CD4-positive, alpha-beta memory T cell (primary cell): ENCODE results near the gene MSANTD3. TPM values are rescaled to one million over a fixed set of nuclear protein-coding genes. Genes with fewer than 3 reads are reported as not detected.

Experiments
- CTCF ChIA-PET: fragments of 350-600 bp; sonication (Branson Sonifier 250); formaldehyde crosslinking; loops from one replicate; lab custom pipeline; 2021; ENCODE audit warnings: inconsistent platforms; ENCODE audit not compliant: partially characterized antibody; lab: Charles Lee
- POLR2A ChIA-PET: fragments of 350-600 bp; sonication (Branson Sonifier 250); formaldehyde crosslinking; loops from one replicate; lab custom pipeline; 2021; ENCODE audit not compliant: partially characterized antibody; lab: Charles Lee
- DNase-seq, 5 donors: peaks; one replicate each; pipeline versions ENCODE4 v3.0.0 to v3.0.0-alpha.2; 2020 to 2022; ENCODE audit warnings: mixed read lengths in 1 of 5
- H3K27ac ChIP-seq: one replicate; pipeline ENCODE4 v1.7.0; 2013; ENCODE audit warnings: low read depth, low read length
- H3K27me3 ChIP-seq: 2 replicates; pipeline ENCODE4 v1.7.0; 2013; ENCODE audit warnings: mild to moderate bottlenecking, low read length, moderate library complexity; ENCODE audit not compliant: insufficient read depth
- H3K36me3 ChIP-seq: 2 replicates; pipeline ENCODE4 v1.7.0; 2013; ENCODE audit warnings: mild to moderate bottlenecking, low read length, moderate library complexity; ENCODE audit not compliant: insufficient read depth
- H3K4me1 ChIP-seq: 2 replicates; pipeline ENCODE4 v1.7.0; 2013; ENCODE audit warnings: mild to moderate bottlenecking, low read length, moderate library complexity; ENCODE audit not compliant: insufficient read depth
- H3K4me3 ChIP-seq, 2 donors: one replicate each; pipeline ENCODE4 v1.7.0; 2013; ENCODE audit warnings: low read length in 2 of 2, mild to moderate bottlenecking in 1 of 2
- H3K9me3 ChIP-seq, 2 donors: one replicate each; pipeline ENCODE4 v1.7.0; 2013; ENCODE audit warnings: low read length in 2 of 2, control low read depth in 1 of 2; ENCODE audit not compliant: control insufficient read depth in 1 of 2
- H3K27ac Mint-ChIP-seq, 7 donors: one replicate each; pipeline ENCODE4 v1.8.0; 2020 to 2021; ENCODE audit warnings: mixed read lengths in 7 of 7, mild to moderate bottlenecking in 6 of 7, inconsistent platforms in 3 of 7, moderate library complexity in 3 of 7
- H3K27me3 Mint-ChIP-seq, 2 donors: one replicate each; pipeline ENCODE4 v1.8.0; 2020 to 2021; ENCODE audit warnings: mixed read lengths in 2 of 2
- H3K36me3 Mint-ChIP-seq, 2 donors: one replicate each; pipeline ENCODE4 v1.8.0; 2020 to 2021; ENCODE audit warnings: mixed read lengths in 2 of 2, inconsistent platforms in 1 of 2, mild to moderate bottlenecking in 1 of 2
- H3K4me1 Mint-ChIP-seq, 4 donors: one replicate each; pipeline ENCODE4 v1.8.0; 2020 to 2021; ENCODE audit warnings: mixed read lengths in 4 of 4, mild to moderate bottlenecking in 1 of 4
- H3K4me3 Mint-ChIP-seq, 8 donors: one replicate each; pipeline ENCODE4 v1.8.0; 2020 to 2021; ENCODE audit warnings: mixed read lengths in 8 of 8, mild to moderate bottlenecking in 7 of 8, moderate library complexity in 6 of 8, inconsistent platforms in 3 of 8
- H3K9me3 Mint-ChIP-seq, 8 donors: one replicate each; pipeline ENCODE4 v1.8.0; 2020 to 2021; ENCODE audit warnings: mixed read lengths in 8 of 8, mild to moderate bottlenecking in 5 of 8, inconsistent platforms in 3 of 8, moderate library complexity in 1 of 8
- intact Hi-C: fragments of 100-400 bp; cut with micrococcal nuclease; formaldehyde crosslinking; loops from one replicate; pipeline ENCODE4 v1.15.1; 2023
- polyA plus RNA-seq, 2 donors: library from polyadenylated mRNA; unstranded; fragments of 300-500 nt; fragmentation: Illumina TruSeq; gene quantifications; one replicate each; pipeline ENCODE4 v1.2.3, GENCODE V29; 2021
- total RNA-seq, 2 experiments: library from RNA; stranded (reverse); gene quantifications; one replicate each; pipeline ENCODE4 v1.2.3, GENCODE V29; 2021

The MSANTD3 gene
- total and polyA plus RNA-seq, 4 experiments from 2014 or later: 6.0 to 14.8 (median 11.2) TPM

- Mint-ChIP-seq H3K9me3 (no peaks in the 10 kb centered on the region), H3K36me3 (peaks cover 0 to 2% of the 10 kb centered on the region in 2 donors), H3K27me3 (peaks cover 25% of the 10 kb centered on the region in 2 donors), H3K4me3 (peak within 1 kb of the TSS; percentile 67 to 85 (median 80)), H3K4me1 (peaks cover 2 to 10% (median 7%) of the 10 kb centered on the region in 4 donors), H3K27ac (no peak within 1 kb of the TSS)
- Histone ChIP-seq H3K9me3 (no peaks in the 10 kb centered on the region), H3K27me3 (peaks cover 15% of the 10 kb centered on the region), H3K4me1 (no peaks in the 10 kb centered on the region), H3K27ac (no peak within 1 kb of the TSS), H3K36me3 (no peaks in the 10 kb centered on the region), H3K4me3 (peak within 1 kb of the TSS in 1 of 2 donors; percentile 35)
- intact Hi-C loops: no loop called here
- POLR2A ChIA-PET: no interaction called here
- CTCF ChIA-PET: no interaction called here
- peak in 4 of 5 donors; percentile 6 to 39 (median 10) for DNase-seq
These were observed 45.9 kb downstream of the MSANTD3 start, which contains the start of gene TMEFF1 for GRCh38 chr9:100472788-100473275. TMEFF1 (plus strand) TSS chr9:100473149; CDS start chr9:100473545, 396 bp downstream.

- Histone ChIP-seq H3K27me3 (peaks cover 21% of the 10 kb centered on the region), H3K36me3 (no peaks in the 10 kb centered on the region), H3K27ac (no peak overlapping the region), H3K4me3 (peak overlapping the region in 1 of 2 donors; percentile 35), H3K9me3 (no peaks in the 10 kb centered on the region), H3K4me1 (no peaks in the 10 kb centered on the region)
- no peak overlapping the region for H3K27ac Mint-ChIP-seq
- intact Hi-C loops: no loop called here
- peaks cover 2 to 10% (median 7%) of the 10 kb centered on the region in 4 donors for H3K4me1 Mint-ChIP-seq
- no peaks in the 10 kb centered on the region for H3K9me3 Mint-ChIP-seq
- ChIA-PET POLR2A (no interaction called here), CTCF (no interaction called here)
- peak overlapping the region; percentile 18 to 84 (median 70) for H3K4me3 Mint-ChIP-seq
- H3K36me3 Mint-ChIP-seq: peaks cover 0 to 2% of the 10 kb centered on the region in 2 donors
- peaks cover 26 to 27% of the 10 kb centered on the region in 2 donors for H3K27me3 Mint-ChIP-seq
- peak in 4 of 5 donors; percentile 9 to 26 (median 22) for DNase-seq
These were observed 46.5 kb downstream of the MSANTD3 start for GRCh38 chr9:100473276-100474081.

GRCh38 chr9:100474082-100474923 lies 47.4 kb downstream of the MSANTD3 start:
- intact Hi-C loops: no loop called here
- Histone ChIP-seq H3K27me3 (peaks cover 21% of the 10 kb centered on the region), H3K4me1 (no peaks in the 10 kb centered on the region), H3K4me3 (peak overlapping the region in 1 of 2 donors; percentile 35), H3K9me3 (no peaks in the 10 kb centered on the region), H3K36me3 (no peaks in the 10 kb centered on the region), H3K27ac (no peak overlapping the region)
- H3K4me1 Mint-ChIP-seq: peaks cover 2 to 10% (median 7%) of the 10 kb centered on the region in 4 donors
- H3K27me3 Mint-ChIP-seq: peaks cover 26 to 27% of the 10 kb centered on the region in 2 donors
- H3K36me3 Mint-ChIP-seq: peaks cover 0 to 2% of the 10 kb centered on the region in 2 donors
- H3K9me3 Mint-ChIP-seq: no peaks in the 10 kb centered on the region
- ChIA-PET CTCF (no interaction called here), POLR2A (no interaction called here)
- DNase-seq: no peak
- H3K4me3 Mint-ChIP-seq: peak overlapping the region in 7 of 8 donors; percentile 67 to 85 (median 80)
- no peak overlapping the region for H3K27ac Mint-ChIP-seq

GRCh38 chr9:100474924-100475276 lies 48.0 kb downstream of the MSANTD3 start:
- intact Hi-C loops: no loop called here
- DNase-seq: no peak
- Histone ChIP-seq H3K4me1 (no peaks in the 10 kb centered on the region), H3K36me3 (no peaks in the 10 kb centered on the region), H3K27me3 (peaks cover 21% of the 10 kb centered on the region), H3K4me3 (no peak overlapping the region), H3K27ac (no peak overlapping the region), H3K9me3 (peaks cover 0 to 3% of the 10 kb centered on the region in 2 donors)
- POLR2A ChIA-PET: no interaction called here
- peak overlapping the region in 4 of 8 donors; percentile 23 to 52 (median 31) for H3K4me3 Mint-ChIP-seq
- H3K4me1 Mint-ChIP-seq: peaks cover 2 to 10% (median 7%) of the 10 kb centered on the region in 4 donors
- H3K27ac Mint-ChIP-seq: no peak overlapping the region
- peaks cover 0 to 2% of the 10 kb centered on the region in 2 donors for H3K36me3 Mint-ChIP-seq
- H3K27me3 Mint-ChIP-seq: peaks cover 27 to 31% of the 10 kb centered on the region in 2 donors
- peaks cover 0 to 4% (median 0%) of the 10 kb centered on the region in 8 donors for H3K9me3 Mint-ChIP-seq
- CTCF ChIA-PET: no interaction called here

- POLR2A ChIA-PET: no interaction called here
- Histone ChIP-seq H3K4me1 (no peaks in the 10 kb centered on the region), H3K27me3 (peaks cover 18% of the 10 kb centered on the region), H3K27ac (no peak overlapping the region), H3K9me3 (peaks cover 0 to 3% of the 10 kb centered on the region in 2 donors), H3K4me3 (no peak overlapping the region), H3K36me3 (no peaks in the 10 kb centered on the region)
- no peak for DNase-seq
- Mint-ChIP-seq H3K4me1 (peaks cover 2 to 10% (median 7%) of the 10 kb centered on the region in 4 donors), H3K27ac (no peak overlapping the region), H3K9me3 (peaks cover 0 to 6% (median 0%) of the 10 kb centered on the region in 8 donors), H3K36me3 (peaks cover 2 to 4% of the 10 kb centered on the region in 2 donors), H3K27me3 (peaks cover 27 to 31% of the 10 kb centered on the region in 2 donors), H3K4me3 (no peak overlapping the region)
- CTCF ChIA-PET: no interaction called here
- intact Hi-C loops: no loop called here
These were observed 50.3 kb downstream of the MSANTD3 start for GRCh38 chr9:100477241-100477640.

GRCh38 chr9:100478192-100478591 lies 51.2 kb downstream of the MSANTD3 start:
- DNase-seq: no peak
- intact Hi-C loops: no loop called here
- peaks cover 0 to 6% (median 0%) of the 10 kb centered on the region in 8 donors for H3K9me3 Mint-ChIP-seq
- ChIA-PET POLR2A (interaction anchor here (0.6 kb wide), 1 partner anchor 124 kb away, joined by 3 read pairs; no protein-coding TSS in a partner anchor), CTCF (no interaction called here)
- no peak overlapping the region for H3K4me3 Mint-ChIP-seq
- H3K27ac Mint-ChIP-seq: no peak overlapping the region
- no peak overlapping the region for H3K27ac ChIP-seq
- H3K27me3 ChIP-seq: peaks cover 17% of the 10 kb centered on the region
- no peak overlapping the region for H3K4me3 ChIP-seq
- no peaks in the 10 kb centered on the region for H3K36me3 ChIP-seq
- H3K36me3 Mint-ChIP-seq: peaks cover 2 to 4% of the 10 kb centered on the region in 2 donors
- peaks cover 0 to 3% of the 10 kb centered on the region in 2 donors for H3K9me3 ChIP-seq
- peaks cover 25 to 27% of the 10 kb centered on the region in 2 donors for H3K27me3 Mint-ChIP-seq
- no peaks in the 10 kb centered on the region for H3K4me1 ChIP-seq
- H3K4me1 Mint-ChIP-seq: peaks cover 2 to 7% (median 6%) of the 10 kb centered on the region in 4 donors
